Heart left ventricle (tissue), 16 donors: ENCODE measurements around the gene ACAN. TPM values are rescaled to one million over a fixed set of nuclear protein-coding genes. Genes with fewer than 3 reads are reported as not detected.

Source experiments
- ATAC-seq, 4 donors: fragments of 200-7000 bp; cut with Tn5 transposase; one replicate each; pipeline ENCODE4 v1.9.1; 2020 to 2022; ENCODE audit warnings: moderate library complexity in 4 of 4, mild to moderate bottlenecking in 3 of 4, moderate number of reproducible peaks in 1 of 4
- DNase-seq, 5 donors: peaks; one replicate each; pipeline ENCODE4 v3.0.0-alpha.2; 2020
- H3K27ac ChIP-seq, 12 donors: fragments of 200-600 bp; sonication (generic) in 4 of 12; one replicate each; pipeline versions ENCODE4 v1.5.0 to v1.8.0; 2016 to 2022; ENCODE audit warnings: mild to moderate bottlenecking in 2 of 12
- H3K27me3 ChIP-seq, 9 donors: fragments of 200-600 bp; sonication (generic) in 2 of 9; one replicate each; pipeline versions ENCODE4 v1.5.1 to v1.8.0; 2016 to 2022; ENCODE audit warnings: mild to moderate bottlenecking in 3 of 9
- H3K36me3 ChIP-seq, 9 donors: fragments of 200-600 bp; sonication (generic) in 2 of 9; one replicate each; pipeline versions ENCODE4 v1.5.0 to v1.8.0; 2018 to 2022; ENCODE audit warnings: mild to moderate bottlenecking in 2 of 9
- H3K4me1 ChIP-seq, 12 donors: fragments of 200-600 bp; sonication (generic) in 4 of 12; one replicate each; pipeline versions ENCODE4 v1.5.0 to v1.8.0; 2016 to 2022; ENCODE audit warnings: mild to moderate bottlenecking in 3 of 12
- H3K4me3 ChIP-seq, 12 donors: fragments of 200-600 bp; sonication (generic) in 4 of 12; one replicate each; pipeline versions ENCODE4 v1.5.0 to v1.8.0; 2017 to 2022; ENCODE audit warnings: mild to moderate bottlenecking in 9 of 12, moderate library complexity in 4 of 12
- H3K9me3 ChIP-seq, 12 donors: fragments of 200-600 bp; sonication (generic) in 4 of 12; one replicate each; pipeline versions ENCODE4 v1.5.0 to v1.8.0; 2016 to 2022; ENCODE audit warnings: mild to moderate bottlenecking in 1 of 12
- CTCF ChIP-seq, 12 donors: fragments of 200-600 bp; sonication (generic) in 4 of 12; IDR thresholded peaks; one replicate each; pipeline versions ENCODE4 v1.5.0 to v1.8.0; 2018 to 2022; ENCODE audit warnings: antibody characterized with exemption in 12 of 12, mild to moderate bottlenecking in 5 of 12
- POLR2A ChIP-seq, 2 donors: fragments of 450-650 bp; IDR thresholded peaks; one replicate each; pipeline ENCODE4 v1.6.1; 2017; ENCODE audit warnings: antibody characterized with exemption in 2 of 2, mild to moderate bottlenecking in 2 of 2, moderate library complexity in 2 of 2
- WGBS, 4 donors: extraction: QIAGEN DNeasy Blood & Tissue Kit in 2 of 4; methylation state at CpG; one replicate each; pipeline versions ENCODE4 v1.1.5 to v1.1.7; 2013 to 2018; 5-methylcytosine and 5-hydroxymethylcytosine counted together
- intact Hi-C, 10 donors: fragments of 100-400 bp; cut with DNase I; formaldehyde crosslinking; loops; one replicate each; pipeline versions ENCODE4 v1.11.1 to v1.14.2; 2022
- polyA plus RNA-seq, 2 donors: library from polyadenylated mRNA; stranded (reverse); fragments of 200-250 nt; gene quantifications; one replicate each; pipeline ENCODE4 v1.2.3, GENCODE V29; 2013
- total RNA-seq, 9 donors: library from RNA; depleted of rRNA in 2 of 9; stranded (reverse); fragments of >200 nt in 2 of 9; fragmentation: NEBNext Ultra II Directional in 3 of 9; extraction: Animal tissue kit (Norgen Biotek cat#: 25700) in 3 of 9; gene quantifications; one replicate each; pipeline versions ENCODE4 v1.1.0 to v1.2.4, GENCODE V29; 2016 to 2023
- donor health status: ischemic (EF 13 %, LVEDD 7.1; RV severe dilation, severe dysfunction).
- donor health status: healthy with polysubstance abuse.
- donor health status: DM: no; HTN: yes; CAD: no.
- donor health status: DM: no; HTN: no; CAD: no.
- donor health status: ischemic (EF 25% LVEDD 6.9; RV normal size, moderate dysfunction).
- donor health status: ischemic (EF 25% LVEDD 5.7; RV mildly dilated, moderate dysfunction).
- donor health status: healthy.
- donor health status: DM: yes; HTN: yes; CAD: no.
- donor health status: ischemic (EF 35%, LVEDD 5.7; RV mildly dilated, moderate dysfunction).
- donor health status: nonischemic (EF 11% LVEDD 7.7; RV severe dilation, severe dysfunction).
- donor health status: DM: yes; HTN: yes; CAD: no.
- donor health status: PGD.
- donor health status: ischemic (EF 29% LVEDD 5.4; RV normal size, mild dysfunction).
- donor health status: nonischemic (EF 23%, LVEDD 6.1; RV moderate dilation, normal function).

ACAN gene
- total and polyA plus RNA-seq, 11 donors: 0.02 to 1.2 (median 0.17) TPM; not detected in 1

GRCh38 chr15:88800026-88800425, 3.2 kb upstream of the ACAN start:
- Histone ChIP-seq H3K27me3 (peaks cover 22 to 94% (median 57%) of the 10 kb centered on the region in 9 donors), H3K4me1 (peaks cover 0 to 12% (median 0%) of the 10 kb centered on the region in 12 donors), H3K4me3 (no peak overlapping the region), H3K27ac (no peak overlapping the region), H3K9me3 (no peaks in the 10 kb centered on the region), H3K36me3 (no peaks in the 10 kb centered on the region)
- TF ChIP-seq POLR2A (IDR thresholded peaks at IDR 0.05) (no peak), CTCF (IDR thresholded peaks at IDR 0.05) (no peak)
- DNase-seq: no peak
- 29 to 64% (median 49%) methylated on average over 1 of the region's 1 CpG for WGBS, 4 donors
- no peak for ATAC-seq
- intact Hi-C loops: no loop called here

GRCh38 chr15:88800738-88801137, 2.5 kb upstream of the ACAN start:
- Histone ChIP-seq H3K27me3 (peaks cover 19 to 94% (median 58%) of the 10 kb centered on the region in 9 donors), H3K4me3 (no peak overlapping the region), H3K27ac (no peak overlapping the region), H3K9me3 (no peaks in the 10 kb centered on the region), H3K36me3 (no peaks in the 10 kb centered on the region), H3K4me1 (peaks cover 0 to 12% (median 0%) of the 10 kb centered on the region in 12 donors)
- ATAC-seq (no peak), DNase-seq (no peak)
- intact Hi-C loops: no loop called here
- no peak for TF ChIP-seq CTCF (IDR thresholded peaks at IDR 0.05)
- no peak for TF ChIP-seq POLR2A (IDR thresholded peaks at IDR 0.05)
- WGBS, 4 donors: 74 to 79% (median 77%) methylated on average over 4 of the region's 4 CpGs

GRCh38 chr15:88802250-88802990, 816 bp upstream of the ACAN start:
- 13 to 21% (median 14%) methylated on average over 13 to 20 of the region's 20 CpGs for WGBS, 4 donors

GRCh38 chr15:88802991-88803240, 320 bp upstream of the ACAN start:
- DNase-seq: no peak
- Histone ChIP-seq H3K4me3 (peak overlapping the region in 11 of 12 donors; percentile 5 to 44 (median 31)), H3K9me3 (no peaks in the 10 kb centered on the region), H3K27ac (no peak overlapping the region), H3K36me3 (no peaks in the 10 kb centered on the region), H3K4me1 (peaks cover 0 to 12% (median 0%) of the 10 kb centered on the region in 12 donors), H3K27me3 (peaks cover 18 to 94% (median 45%) of the 10 kb centered on the region in 9 donors)
- ATAC-seq: no peak
- WGBS, 4 donors: 1 to 2% (median 1%) methylated on average over 10 to 28 of the region's 28 CpGs
- intact Hi-C loops: no loop called here
- TF ChIP-seq CTCF (IDR thresholded peaks at IDR 0.05): no peak
- no peak for TF ChIP-seq POLR2A (IDR thresholded peaks at IDR 0.05)

More at GRCh38 chr15:88802250-88802990, 816 bp upstream of the ACAN start:
- Histone ChIP-seq H3K27me3 (peaks cover 18 to 95% (median 45%) of the 10 kb centered on the region in 9 donors), H3K4me3 (peak overlapping the region in 10 of 12 donors; percentile 5 to 44 (median 32)), H3K27ac (no peak overlapping the region), H3K4me1 (peaks cover 0 to 12% (median 0%) of the 10 kb centered on the region in 12 donors), H3K36me3 (no peaks in the 10 kb centered on the region), H3K9me3 (no peaks in the 10 kb centered on the region)
- TF ChIP-seq POLR2A (IDR thresholded peaks at IDR 0.05) (no peak), CTCF (IDR thresholded peaks at IDR 0.05) (no peak)
- no peak for ATAC-seq
- DNase-seq: no peak
- intact Hi-C loops: no loop called here
